B cell (primary cell): ENCODE data around the gene LSS. TPM values are rescaled to one million over a fixed set of nuclear protein-coding genes. Genes with fewer than 3 reads are reported as not detected.
"Not testable (repeated sequence)": the region's sequence is repeated elsewhere in the genome, so short reads cannot be mapped to it uniquely, and the experiment has no call there.

Source experiments
- ATAC-seq: fragments of 200-7000 bp; cut with Tn5 transposase; one replicate; pipeline ENCODE4 v1.10.0; 2021; ENCODE audit warnings: low read depth, mild to moderate bottlenecking, moderate number of reproducible peaks, moderate library complexity
- CTCF ChIA-PET: fragments of 350-600 bp; sonication (Branson Sonifier 250); formaldehyde crosslinking; loops from one replicate; lab custom pipeline; 2021; ENCODE audit warnings: antibody characterized with exemption, inconsistent platforms; lab: Charles Lee
- POLR2A ChIA-PET: fragments of 350-600 bp; sonication (Branson Sonifier 250); formaldehyde crosslinking; loops from one replicate; lab custom pipeline; 2021; ENCODE audit warnings: antibody characterized with exemption; lab: Charles Lee
- DNase-seq: peaks from one replicate; pipeline ENCODE4 v3.0.0; 2013
- H2AFZ ChIP-seq: 2 replicates; pipeline ENCODE4 v1.6.1; 2012; ENCODE audit warnings: mild to moderate bottlenecking, low read depth, low read length; ENCODE audit not compliant: insufficient read depth, poor library complexity, severe bottlenecking
- H3K27ac ChIP-seq, 2 donors: 1 replicate in 1 of 2; 2 replicates in 1 of 2; pipeline ENCODE4 v1.5.1; 2012 to 2013; ENCODE audit warnings: low read length in 2 of 2, mild to moderate bottlenecking in 2 of 2, moderate library complexity in 1 of 2
- H3K27me3 ChIP-seq, 4 experiments: fragments of 200-600 bp in 1 of 4; sonication (generic) in 1 of 4; replicated peaks in 1 of 4; 1 replicate in 2 of 4; 2 replicates in 2 of 4; pipeline versions ENCODE4 v1.6.1 to v1.7.0; 2013 to 2016; ENCODE audit warnings: low read length in 3 of 4, mild to moderate bottlenecking in 2 of 4, mixed read lengths in 1 of 4, moderate library complexity in 1 of 4; ENCODE audit not compliant: insufficient read depth in 4 of 4, control insufficient read depth in 3 of 4; ENCODE audit errors: control extremely low read depth in 1 of 4
- H3K36me3 ChIP-seq, 2 experiments: replicated peaks in 1 of 2; 1 replicate in 1 of 2; 2 replicates in 1 of 2; pipeline versions ENCODE4 v1.6.1 to v1.7.1; 2013; ENCODE audit warnings: low read length in 1 of 2; ENCODE audit not compliant: insufficient read depth in 2 of 2, control insufficient read depth in 1 of 2; ENCODE audit errors: control extremely low read depth in 1 of 2, extremely low read depth in 1 of 2
- H3K4me1 ChIP-seq, 2 donors: fragments of 200-600 bp in 1 of 2; sonication (generic) in 1 of 2; 1 replicate in 1 of 2; 2 replicates in 1 of 2; pipeline versions ENCODE4 v1.5.1 to v1.6.1; 2013 to 2017; ENCODE audit warnings: low read length in 2 of 2; ENCODE audit not compliant: control insufficient read depth in 2 of 2, insufficient read depth in 2 of 2
- H3K4me2 ChIP-seq: replicated peaks from 2 replicates; pipeline ENCODE3; 2012; ENCODE audit warnings: mild to moderate bottlenecking, low read depth, low read length; ENCODE audit not compliant: poor library complexity, severe bottlenecking
- H3K4me3 ChIP-seq, 5 experiments: fragments of 200-600 bp in 1 of 5; sonication (generic) in 1 of 5; 1 replicate in 3 of 5; 2 replicates in 2 of 5; pipeline versions ENCODE4 v1.5.1 to v1.7.0; 2011 to 2016; ENCODE audit warnings: low read length in 4 of 5, mild to moderate bottlenecking in 4 of 5, low read depth in 2 of 5, control low read depth in 1 of 5, moderate library complexity in 1 of 5; ENCODE audit not compliant: insufficient read depth in 1 of 5; ENCODE audit errors: control extremely low read depth in 1 of 5, extremely low read depth in 1 of 5
- H3K79me2 ChIP-seq: fragments of 200-600 bp; sonication (generic); one replicate; pipeline ENCODE4 v1.6.0; 2016; ENCODE audit warnings: low read length; ENCODE audit not compliant: control insufficient read depth, insufficient read depth
- H3K9ac ChIP-seq: fragments of 200-600 bp; sonication (generic); 2 replicates; pipeline ENCODE4 v1.6.1; 2017; ENCODE audit warnings: mild to moderate bottlenecking, low read length, moderate library complexity
- H3K9me3 ChIP-seq, 3 donors: one replicate each; pipeline versions ENCODE4 v1.6.1 to v1.7.1; 2013; ENCODE audit warnings: low read length in 2 of 3; ENCODE audit not compliant: control insufficient read depth in 2 of 3, insufficient read depth in 1 of 3; ENCODE audit errors: control extremely low read depth in 1 of 3
- H4K20me1 ChIP-seq: 2 replicates; pipeline ENCODE4 v1.6.0; 2012; ENCODE audit warnings: mild to moderate bottlenecking, low read length; ENCODE audit not compliant: insufficient read depth, control insufficient read depth, poor library complexity, severe bottlenecking
- H3K27ac Mint-ChIP-seq: one replicate; pipeline ENCODE4 v1.8.0; 2021; ENCODE audit warnings: mixed read lengths
- H3K27me3 Mint-ChIP-seq: one replicate; pipeline ENCODE4 v1.8.0; 2021; ENCODE audit warnings: mixed read lengths
- H3K4me1 Mint-ChIP-seq: one replicate; pipeline ENCODE4 v1.8.0; 2021; ENCODE audit warnings: mixed read lengths
- H3K4me3 Mint-ChIP-seq: one replicate; pipeline ENCODE4 v1.8.0; 2021; ENCODE audit warnings: mixed read lengths
- H3K9me3 Mint-ChIP-seq: one replicate; pipeline ENCODE4 v1.8.0; 2022; ENCODE audit warnings: mixed read lengths; ENCODE audit not compliant: insufficient read depth
- EZH2 ChIP-seq: IDR thresholded peaks from 2 replicates; pipeline ENCODE4 v1.6.1; 2012; ENCODE audit warnings: borderline replicate concordance, low read depth, mild to moderate bottlenecking, moderate library complexity, low read length; ENCODE audit not compliant: insufficient read depth, poor library complexity, severe bottlenecking
- WGBS: methylation state at CpG from one replicate; pipeline ENCODE4 v1.1.5; 2013; ENCODE audit warnings: missing lambda C conversion rate; ENCODE audit not compliant: insufficient coverage; 5-methylcytosine and 5-hydroxymethylcytosine counted together
- intact Hi-C: fragments of 100-400 bp; cut with micrococcal nuclease; formaldehyde crosslinking; loops from one replicate; pipeline ENCODE4 v1.10.0; 2022
- polyA plus RNA-seq: library from polyadenylated mRNA; depleted of rRNA; stranded (reverse); fragments of >200 nt; gene quantifications from 2 replicates; pipeline ENCODE4 v1.2.3, GENCODE V29; 2012
- total RNA-seq, 2 donors: library from RNA; stranded (reverse); fragments of 120-200 nt in 1 of 2; gene quantifications; 1 replicate in 1 of 2; 2 replicates in 1 of 2; pipeline versions ENCODE4 v1.2.3 to v1.2.4, GENCODE V29; 2013 to 2022
- TF ChIP-seq, protein P1 (sequence below): fragments of 200-600 bp; IDR thresholded peaks from one replicate; pipeline ENCODE4 v1.8.0; 2022; ENCODE audit warnings: antibody characterized with exemption, mild to moderate bottlenecking

Gene LSS
- total and polyA plus RNA-seq, 2 donors (not counting 1 experiment from before 2014, with no cell fraction given): 30.2 to 58.1 TPM

DNA sequence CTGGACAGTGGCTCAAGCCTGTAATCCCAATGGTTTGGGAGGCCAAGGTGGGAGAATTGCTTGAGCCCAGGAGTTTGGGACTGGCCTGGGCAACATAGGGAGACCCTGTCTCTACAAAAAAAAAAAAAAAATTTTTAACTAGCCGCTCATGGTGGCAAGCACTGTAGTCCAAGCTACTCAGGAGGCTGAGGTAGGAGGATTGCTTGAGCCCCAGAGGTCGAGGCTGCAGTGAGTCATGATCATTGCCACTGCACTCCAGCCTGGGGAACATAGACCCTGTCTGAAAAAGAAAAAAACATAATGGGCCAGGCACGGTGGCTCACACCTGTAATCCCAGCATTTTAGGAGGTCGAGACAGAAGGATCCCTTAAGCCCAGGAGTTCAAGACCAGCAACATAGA is 49.6 kb downstream of the LSS start:
- Mint-ChIP-seq H3K27me3 (no peaks in the 10 kb centered on the region), H3K4me3 (no peak overlapping the region), H3K9me3 (peaks cover 7% of the 10 kb centered on the region), H3K4me1 (peaks cover 2% of the 10 kb centered on the region), H3K27ac (no peak overlapping the region)
- 93% methylated on average over 2 of the region's 4 CpGs for WGBS
- ATAC-seq: no peak
- ChIA-PET CTCF (no interaction called here), POLR2A (no interaction called here)
- H3K79me2 ChIP-seq: peaks cover 3% of the 10 kb centered on the region
- H3K36me3 ChIP-seq: no peaks in the 10 kb centered on the region
- TF ChIP-seq, protein P1, sequence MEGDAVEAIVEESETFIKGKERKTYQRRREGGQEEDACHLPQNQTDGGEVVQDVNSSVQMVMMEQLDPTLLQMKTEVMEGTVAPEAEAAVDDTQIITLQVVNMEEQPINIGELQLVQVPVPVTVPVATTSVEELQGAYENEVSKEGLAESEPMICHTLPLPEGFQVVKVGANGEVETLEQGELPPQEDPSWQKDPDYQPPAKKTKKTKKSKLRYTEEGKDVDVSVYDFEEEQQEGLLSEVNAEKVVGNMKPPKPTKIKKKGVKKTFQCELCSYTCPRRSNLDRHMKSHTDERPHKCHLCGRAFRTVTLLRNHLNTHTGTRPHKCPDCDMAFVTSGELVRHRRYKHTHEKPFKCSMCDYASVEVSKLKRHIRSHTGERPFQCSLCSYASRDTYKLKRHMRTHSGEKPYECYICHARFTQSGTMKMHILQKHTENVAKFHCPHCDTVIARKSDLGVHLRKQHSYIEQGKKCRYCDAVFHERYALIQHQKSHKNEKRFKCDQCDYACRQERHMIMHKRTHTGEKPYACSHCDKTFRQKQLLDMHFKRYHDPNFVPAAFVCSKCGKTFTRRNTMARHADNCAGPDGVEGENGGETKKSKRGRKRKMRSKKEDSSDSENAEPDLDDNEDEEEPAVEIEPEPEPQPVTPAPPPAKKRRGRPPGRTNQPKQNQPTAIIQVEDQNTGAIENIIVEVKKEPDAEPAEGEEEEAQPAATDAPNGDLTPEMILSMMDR: no peak
- TF ChIP-seq EZH2: no peak
- intact Hi-C loops: no loop called here
- H3K4me2 ChIP-seq: no peak overlapping the region
- H3K4me3 ChIP-seq: no peak overlapping the region
- H3K9ac ChIP-seq: no peak overlapping the region
- H3K27ac ChIP-seq: no peak overlapping the region
- H3K27me3 ChIP-seq: no peaks in the 10 kb centered on the region
- H4K20me1 ChIP-seq: no peaks in the 10 kb centered on the region
- no peak overlapping the region for H2AFZ ChIP-seq
- DNase-seq: no peak
- H3K9me3 ChIP-seq: peaks cover 1 to 6% (median 3%) of the 10 kb centered on the region in 3 donors
- peaks cover 0 to 6% of the 10 kb centered on the region in 2 donors for H3K4me1 ChIP-seq

DNA sequence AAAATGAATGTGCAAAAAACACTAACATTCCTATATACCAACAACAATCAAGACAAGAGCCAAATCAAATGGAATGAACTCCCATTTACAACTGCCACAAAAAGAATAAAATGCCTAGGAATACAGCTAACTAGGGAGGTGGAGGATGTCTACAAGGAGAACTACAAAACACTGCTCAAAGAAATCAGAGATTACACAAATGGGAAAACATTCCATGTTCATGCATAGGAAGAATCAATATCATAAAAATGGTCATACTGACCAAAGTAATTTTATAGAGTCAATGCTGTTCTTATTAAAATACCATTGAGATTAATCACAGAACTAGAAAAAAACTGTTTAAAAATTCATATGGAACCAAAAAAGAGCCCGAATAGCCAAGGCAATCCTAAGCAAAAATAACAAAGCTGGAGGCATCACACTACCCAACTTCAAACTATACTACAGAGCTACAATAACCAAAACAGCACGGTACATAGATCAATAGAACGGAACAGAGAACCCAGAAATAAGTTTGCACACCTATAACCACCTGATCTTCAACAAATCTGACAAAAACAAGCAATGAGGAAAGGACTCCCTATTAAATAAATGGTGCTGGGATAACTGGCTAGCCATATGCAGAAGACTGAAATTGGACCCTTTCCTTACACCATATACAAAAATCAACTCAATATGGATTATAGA is 52.0 kb downstream of the LSS start:
- POLR2A ChIA-PET, H3K4me3 Mint-ChIP-seq, H3K4me3 ChIP-seq, H3K4me2 ChIP-seq, CTCF ChIA-PET, H3K9ac ChIP-seq, H3K4me1 ChIP-seq, ATAC-seq, H3K36me3 ChIP-seq, H3K9me3 Mint-ChIP-seq, DNase-seq, H3K27me3 ChIP-seq, H2AFZ ChIP-seq, H3K27ac ChIP-seq, intact Hi-C loops, H3K4me1 Mint-ChIP-seq, H3K27me3 Mint-ChIP-seq, H4K20me1 ChIP-seq, H3K27ac Mint-ChIP-seq, H3K79me2 ChIP-seq: not testable (repeated sequence)
- peaks cover 1 to 16% (median 3%) of the 10 kb centered on the region in 3 donors for H3K9me3 ChIP-seq
- no CpG with 5 or more reads among the region's 3 CpGs for WGBS
